Breast epithelium (tissue), 3 donors: ENCODE data around the gene ERV3-1.
"Not testable (repeated sequence)": the region's sequence is repeated elsewhere in the genome, so short reads cannot be mapped to it uniquely, and the experiment has no call there.

Source experiments
- POLR2A ChIP-seq: fragments of 450-650 bp; IDR thresholded peaks from one replicate; pipeline ENCODE4 v1.6.1; 2016; ENCODE audit warnings: antibody characterized with exemption, mild to moderate bottlenecking, moderate library complexity
- POLR2AphosphoS5 ChIP-seq, 3 donors: sonication (generic); formaldehyde crosslinking; IDR thresholded peaks; one replicate each; pipeline ENCODE4 v1.6.1; 2017; ENCODE audit warnings: antibody characterized with exemption in 3 of 3
- TF ChIP-seq, protein P1 (sequence below), 3 donors: fragments of 450-650 bp; IDR thresholded peaks; one replicate each; pipeline ENCODE4 v1.5.1; 2016 to 2017; ENCODE audit warnings: antibody characterized with exemption in 3 of 3, mild to moderate bottlenecking in 3 of 3, moderate library complexity in 3 of 3

DNA sequence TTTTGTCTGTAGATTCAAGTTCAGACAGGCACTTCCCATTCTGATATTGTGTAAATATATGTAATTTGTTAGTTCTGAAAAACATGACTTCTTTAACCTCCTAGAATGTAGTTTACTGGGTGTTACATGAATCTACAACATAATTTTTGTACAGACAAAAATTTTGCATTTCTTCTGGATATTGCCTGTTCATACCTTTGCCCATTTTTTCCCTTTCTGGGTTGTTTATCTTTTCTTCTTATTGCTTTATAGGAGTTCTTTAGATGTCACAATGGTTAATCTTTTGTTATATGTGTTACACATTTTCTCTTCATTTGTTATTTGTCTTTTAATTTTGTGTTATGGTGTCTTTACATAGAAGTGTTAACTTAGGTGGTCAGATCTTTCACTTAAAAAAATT is 44.7 kb upstream of the ERV3-1 start:
- TF ChIP-seq, protein P1, sequence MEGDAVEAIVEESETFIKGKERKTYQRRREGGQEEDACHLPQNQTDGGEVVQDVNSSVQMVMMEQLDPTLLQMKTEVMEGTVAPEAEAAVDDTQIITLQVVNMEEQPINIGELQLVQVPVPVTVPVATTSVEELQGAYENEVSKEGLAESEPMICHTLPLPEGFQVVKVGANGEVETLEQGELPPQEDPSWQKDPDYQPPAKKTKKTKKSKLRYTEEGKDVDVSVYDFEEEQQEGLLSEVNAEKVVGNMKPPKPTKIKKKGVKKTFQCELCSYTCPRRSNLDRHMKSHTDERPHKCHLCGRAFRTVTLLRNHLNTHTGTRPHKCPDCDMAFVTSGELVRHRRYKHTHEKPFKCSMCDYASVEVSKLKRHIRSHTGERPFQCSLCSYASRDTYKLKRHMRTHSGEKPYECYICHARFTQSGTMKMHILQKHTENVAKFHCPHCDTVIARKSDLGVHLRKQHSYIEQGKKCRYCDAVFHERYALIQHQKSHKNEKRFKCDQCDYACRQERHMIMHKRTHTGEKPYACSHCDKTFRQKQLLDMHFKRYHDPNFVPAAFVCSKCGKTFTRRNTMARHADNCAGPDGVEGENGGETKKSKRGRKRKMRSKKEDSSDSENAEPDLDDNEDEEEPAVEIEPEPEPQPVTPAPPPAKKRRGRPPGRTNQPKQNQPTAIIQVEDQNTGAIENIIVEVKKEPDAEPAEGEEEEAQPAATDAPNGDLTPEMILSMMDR (IDR thresholded peaks at IDR 0.05), result not testable (repeated sequence)
- not testable (repeated sequence) for TF ChIP-seq POLR2AphosphoS5 (IDR thresholded peaks at IDR 0.05); POLR2A
